Effector CD8-positive, alpha-beta T cell (primary cell): Measurements from ENCODE around the gene CPZ.
"Not testable (repeated sequence)": the region's sequence is repeated elsewhere in the genome, so short reads cannot be mapped to it uniquely, and the experiment has no call there.

Experiments
- DNase-seq: peaks from one replicate; lab custom pipeline; 2025; lab: John Stamatoyannopoulos, UW

The CPZ gene

GRCh38 chr4:8557151-8558076 is 35.2 kb upstream of the CPZ start:
- DNase-seq = no peak

- no peak for DNase-seq
Measured at GRCh38 chr4:8558080-8558960, 34.2 kb upstream of the CPZ start.

GRCh38 chr4:8559011-8559410 is 33.6 kb upstream of the CPZ start:
- DNase-seq = no peak

GRCh38 chr4:8559524-8560264 is 32.9 kb upstream of the CPZ start:
- DNase-seq = no peak

GRCh38 chr4:8560265-8561047 is 32.1 kb upstream of the CPZ start:
- DNase-seq = no peak

GRCh38 chr4:8564595-8564994 is 28.0 kb upstream of the CPZ start:
- DNase-seq = no peak

GRCh38 chr4:8568068-8568668 is 24.4 kb upstream of the CPZ start:
- DNase-seq = no peak

- no peak for DNase-seq
Measured at GRCh38 chr4:8570201-8570600, 22.4 kb upstream of the CPZ start.

- DNase-seq = no peak
Measured at GRCh38 chr4:8571702-8572685, 20.6 kb upstream of the CPZ start.

- DNase-seq = no peak
Measured at GRCh38 chr4:8573266-8573665, 19.3 kb upstream of the CPZ start.

GRCh38 chr4:8574796-8575370 is 17.7 kb upstream of the CPZ start:
- DNase-seq = no peak

GRCh38 chr4:8575457-8575856 is 17.1 kb upstream of the CPZ start:
- DNase-seq = no peak

- not testable (repeated sequence) for DNase-seq
Measured at GRCh38 chr4:8576591-8576990, 16.0 kb upstream of the CPZ start.

GRCh38 chr4:8577046-8577445 is 15.5 kb upstream of the CPZ start:
- DNase-seq = no peak

GRCh38 chr4:8577972-8578371 is 14.6 kb upstream of the CPZ start:
- DNase-seq = no peak

- no peak for DNase-seq
Measured at GRCh38 chr4:8578717-8579116, 13.8 kb upstream of the CPZ start.

- DNase-seq = no peak
Measured at GRCh38 chr4:8579526-8580320, 12.8 kb upstream of the CPZ start.

GRCh38 chr4:8580321-8581093 is 12.1 kb upstream of the CPZ start, which contains the start of gene GPR78:
Gene GPR78, plus strand, starts transcription at chr4:8580392. Its CDS starts 591 bp downstream, at chr4:8580983.
- no peak for DNase-seq
